ENCODE data around the gene NPAS3. TPM values are rescaled to one million over a fixed set of nuclear protein-coding genes. Genes with fewer than 3 reads are reported as not detected.

The NPAS3 gene
- total RNA-seq, 1 donor from 2014 or later = 0.95 TPM

GRCh38 chr14:33699300-33699983 lies 760.8 kb downstream of the NPAS3 start:
- H3K4me3 ChIP-seq = no peak overlapping the region
- intact Hi-C loops (cut with DNase I) = no loop called here
- ATAC-seq (no peak), DNase-seq (no peak)
- no peaks in the 10 kb centered on the region for H3K4me1 ChIP-seq
- TF ChIP-seq CTCF (IDR thresholded peaks at IDR 0.05) = no peak
- no peaks in the 10 kb centered on the region for H3K36me3 ChIP-seq
- H3K27me3 ChIP-seq (ENCODE audit: low read depth) = peaks cover 10% of the 10 kb centered on the region
- H3K9me3 ChIP-seq = no peaks in the 10 kb centered on the region
- H3K27ac ChIP-seq = no peak overlapping the region

GRCh38 chr14:33700052-33700451 lies 761.4 kb downstream of the NPAS3 start:
- ATAC-seq = no peak
- Histone ChIP-seq H3K4me1 (no peaks in the 10 kb centered on the region), H3K9me3 (no peaks in the 10 kb centered on the region), H3K4me3 (no peak overlapping the region), H3K27ac (no peak overlapping the region), H3K27me3 (ENCODE audit: low read depth) (peaks cover 6% of the 10 kb centered on the region), H3K36me3 (no peaks in the 10 kb centered on the region)
- intact Hi-C loops (cut with DNase I) = no loop called here
- no peak for TF ChIP-seq CTCF (IDR thresholded peaks at IDR 0.05)
- no peak for DNase-seq

GRCh38 chr14:33702293-33702692 lies 763.6 kb downstream of the NPAS3 start:
- H3K4me1 ChIP-seq = no peaks in the 10 kb centered on the region
- no peak overlapping the region for H3K4me3 ChIP-seq
- DNase-seq (no peak), ATAC-seq (no peak)
- H3K27me3 ChIP-seq (ENCODE audit: low read depth) = peaks cover 4% of the 10 kb centered on the region
- no peak for TF ChIP-seq CTCF (IDR thresholded peaks at IDR 0.05)
- intact Hi-C loops (cut with DNase I) = no loop called here
- no peaks in the 10 kb centered on the region for H3K9me3 ChIP-seq
- no peaks in the 10 kb centered on the region for H3K36me3 ChIP-seq
- no peak overlapping the region for H3K27ac ChIP-seq

- Histone ChIP-seq H3K36me3 (no peaks in the 10 kb centered on the region), H3K9me3 (no peaks in the 10 kb centered on the region), H3K4me3 (no peak overlapping the region), H3K27me3 (ENCODE audit: low read depth) (peaks cover 4% of the 10 kb centered on the region), H3K4me1 (no peaks in the 10 kb centered on the region), H3K27ac (no peak overlapping the region)
- no peak for TF ChIP-seq CTCF (IDR thresholded peaks at IDR 0.05)
- intact Hi-C loops (cut with DNase I) = no loop called here
- no peak for DNase-seq
- ATAC-seq = peak; percentile 70 to 75
Measured at GRCh38 chr14:33704481-33704880, 765.8 kb downstream of the NPAS3 start.

GRCh38 chr14:33705490-33705889 lies 766.8 kb downstream of the NPAS3 start:
- H3K27me3 ChIP-seq (ENCODE audit: low read depth) = peaks cover 4% of the 10 kb centered on the region
- no peaks in the 10 kb centered on the region for H3K36me3 ChIP-seq
- TF ChIP-seq CTCF (IDR thresholded peaks at IDR 0.05) = no peak
- intact Hi-C loops (cut with DNase I) = no loop called here
- no peaks in the 10 kb centered on the region for H3K9me3 ChIP-seq
- no peaks in the 10 kb centered on the region for H3K4me1 ChIP-seq
- no peak overlapping the region for H3K27ac ChIP-seq
- DNase-seq = no peak
- no peak overlapping the region for H3K4me3 ChIP-seq
- no peak for ATAC-seq
